K562 (cell line): Measurements from ENCODE around the gene CLPSL2. TPM values are rescaled to one million over a fixed set of nuclear protein-coding genes. Genes with fewer than 3 reads are reported as not detected.

ENCODE experiments used
- ARID3A ChIP-seq: IDR thresholded peaks from 2 replicates; pipeline ENCODE4 v1.6.1; 2012; ENCODE audit warnings: low read depth, low read length, improper control_type of control experiment, borderline replicate concordance
- BRCA1 ChIP-seq, 2 experiments: fragments of 450-650 bp in 1 of 2; sonication (generic) in 1 of 2; formaldehyde crosslinking in 1 of 2; IDR thresholded peaks; 2 replicates each; pipeline versions ENCODE4 v1.5.0 to v1.6.1; 2017 to 2020; ENCODE audit warnings: mild to moderate bottlenecking in 1 of 2, missing genetic modification reagents in 1 of 2
- CC2D1A ChIP-seq: fragments of 450-650 bp; IDR thresholded peaks from 2 replicates; pipeline ENCODE4 v1.6.1; 2017; ENCODE audit warnings: mild to moderate bottlenecking
- CHD2 ChIP-seq: IDR thresholded peaks from 2 replicates; pipeline ENCODE4 v1.6.1; 2011; ENCODE audit warnings: low read depth, low read length
- HDGF ChIP-seq: fragments of 450-650 bp; IDR thresholded peaks from 2 replicates; pipeline ENCODE4 v1.6.1; 2016
- MXI1 ChIP-seq: IDR thresholded peaks from 2 replicates; pipeline ENCODE4 v1.6.1; 2011; ENCODE audit warnings: low read depth, mild to moderate bottlenecking, improper control_type of control experiment, low read length
- PRPF4 ChIP-seq: fragments of 200-400 bp; formaldehyde crosslinking; IDR thresholded peaks from one replicate; pipeline ENCODE4 v1.6.1; 2017; ENCODE audit warnings: low read length, low read depth, mild to moderate bottlenecking; ENCODE audit not compliant: insufficient read depth, poor library complexity, severe bottlenecking
- ZKSCAN3 ChIP-seq: fragments of 250-450 bp; sonication (Bioruptor Pico); IDR thresholded peaks from 2 replicates; pipeline ENCODE4 v1.4.0; 2020
- ZNF354B ChIP-seq: fragments of 250-450 bp; sonication (Bioruptor Pico); IDR thresholded peaks from 2 replicates; pipeline ENCODE4 v1.4.0; 2020
- polyA plus RNA-seq, 8 experiments: library from polyadenylated mRNA; depleted of rRNA in 4 of 8; stranded (reverse) in 5 of 8; unstranded in 3 of 8; fragments of >200 nt; fragmentation: Nextera tagmentation in 2 of 8; fragmentation: Illumina TruSeq in 1 of 8; extraction: Ambion mirVana in 2 of 8; extraction: Trizol in 1 of 8; gene quantifications; 2 replicates each; pipeline versions ENCODE4 v1.2.1 to v1.2.3, GENCODE V29; 2011 to 2014; ENCODE audit warnings: inconsistent platforms in 1 of 8, missing spikeins in 1 of 8
- total RNA-seq, 7 experiments: library from RNA; depleted of rRNA in 6 of 7; stranded (reverse); fragments of >200 nt in 6 of 7; fragmentation: Illumina TruSeq in 2 of 7; extraction: Trizol in 2 of 7; gene quantifications; 2 replicates each; pipeline versions ENCODE4 v1.2.1 to v1.2.3, GENCODE V29; 2011 to 2021; ENCODE audit warnings: low replicate concordance in 1 of 7
- TF ChIP-seq, protein P1 (sequence below), 2 experiments: fragments of 450-650 bp in 1 of 2; sonication (generic) in 1 of 2; formaldehyde crosslinking in 1 of 2; IDR thresholded peaks; 2 replicates each; pipeline versions ENCODE4 v1.7.1 to v1.9.0; 2016 to 2022; ENCODE audit warnings: inconsistent platforms in 1 of 2, mild to moderate bottlenecking in 1 of 2, missing genetic modification reagents in 1 of 2
- TF ChIP-seq, protein P2 (sequence below): sonication (generic); formaldehyde crosslinking; IDR thresholded peaks from 2 replicates; pipeline ENCODE4 v1.8.1; 2023; ENCODE audit warnings: mild to moderate bottlenecking, missing genetic modification reagents
- TF ChIP-seq, protein P3 (sequence below), 2 experiments: fragments of 200-800 bp in 1 of 2; sonication (Bioruptor generic) in 1 of 2; sonication (generic) in 1 of 2; formaldehyde crosslinking in 1 of 2; IDR thresholded peaks in 1 of 2; conservative IDR thresholded peaks in 1 of 2; 2 replicates each; pipeline versions ENCODE4 v1.5.0 to v1.6.1; 2016 to 2020; ENCODE audit warnings: missing compliant biosample characterization in 1 of 2, missing genetic modification characterization in 1 of 2, missing genetic modification reagents in 1 of 2

CLPSL2 gene
- total and polyA plus RNA-seq, 9 of the 15 experiments (the other 6 are each of a cell fraction or from before 2014, with no cell fraction given): not detected

- TF ChIP-seq, protein P1, sequence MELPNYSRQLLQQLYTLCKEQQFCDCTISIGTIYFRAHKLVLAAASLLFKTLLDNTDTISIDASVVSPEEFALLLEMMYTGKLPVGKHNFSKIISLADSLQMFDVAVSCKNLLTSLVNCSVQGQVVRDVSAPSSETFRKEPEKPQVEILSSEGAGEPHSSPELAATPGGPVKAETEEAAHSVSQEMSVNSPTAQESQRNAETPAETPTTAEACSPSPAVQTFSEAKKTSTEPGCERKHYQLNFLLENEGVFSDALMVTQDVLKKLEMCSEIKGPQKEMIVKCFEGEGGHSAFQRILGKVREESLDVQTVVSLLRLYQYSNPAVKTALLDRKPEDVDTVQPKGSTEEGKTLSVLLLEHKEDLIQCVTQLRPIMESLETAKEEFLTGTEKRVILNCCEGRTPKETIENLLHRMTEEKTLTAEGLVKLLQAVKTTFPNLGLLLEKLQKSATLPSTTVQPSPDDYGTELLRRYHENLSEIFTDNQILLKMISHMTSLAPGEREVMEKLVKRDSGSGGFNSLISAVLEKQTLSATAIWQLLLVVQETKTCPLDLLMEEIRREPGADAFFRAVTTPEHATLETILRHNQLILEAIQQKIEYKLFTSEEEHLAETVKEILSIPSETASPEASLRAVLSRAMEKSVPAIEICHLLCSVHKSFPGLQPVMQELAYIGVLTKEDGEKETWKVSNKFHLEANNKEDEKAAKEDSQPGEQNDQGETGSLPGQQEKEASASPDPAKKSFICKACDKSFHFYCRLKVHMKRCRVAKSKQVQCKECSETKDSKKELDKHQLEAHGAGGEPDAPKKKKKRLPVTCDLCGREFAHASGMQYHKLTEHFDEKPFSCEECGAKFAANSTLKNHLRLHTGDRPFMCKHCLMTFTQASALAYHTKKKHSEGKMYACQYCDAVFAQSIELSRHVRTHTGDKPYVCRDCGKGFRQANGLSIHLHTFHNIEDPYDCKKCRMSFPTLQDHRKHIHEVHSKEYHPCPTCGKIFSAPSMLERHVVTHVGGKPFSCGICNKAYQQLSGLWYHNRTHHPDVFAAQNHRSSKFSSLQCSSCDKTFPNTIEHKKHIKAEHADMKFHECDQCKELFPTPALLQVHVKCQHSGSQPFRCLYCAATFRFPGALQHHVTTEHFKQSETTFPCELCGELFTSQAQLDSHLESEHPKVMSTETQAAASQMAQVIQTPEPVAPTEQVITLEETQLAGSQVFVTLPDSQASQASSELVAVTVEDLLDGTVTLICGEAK (IDR thresholded peaks at IDR 0.05): peak; percentile 47; the same call in 1 of the 2 replicates
- TF ChIP-seq, protein P1 (CRISPR knock-in tag; IDR thresholded peaks at IDR 0.05): no peak
- TF ChIP-seq HDGF: no peak; the same call in 1 of the 2 replicates
- no peak for TF ChIP-seq BRCA1 (IDR thresholded peaks at IDR 0.05)
- TF ChIP-seq BRCA1 (CRISPR knock-in tag; IDR thresholded peaks at IDR 0.05): no peak
- TF ChIP-seq PRPF4: no peak
- no peak for TF ChIP-seq ARID3A
- no peak for TF ChIP-seq ZKSCAN3 (CRISPR knock-in tag)
- no peak for TF ChIP-seq ZNF354B
- TF ChIP-seq, protein P2, sequence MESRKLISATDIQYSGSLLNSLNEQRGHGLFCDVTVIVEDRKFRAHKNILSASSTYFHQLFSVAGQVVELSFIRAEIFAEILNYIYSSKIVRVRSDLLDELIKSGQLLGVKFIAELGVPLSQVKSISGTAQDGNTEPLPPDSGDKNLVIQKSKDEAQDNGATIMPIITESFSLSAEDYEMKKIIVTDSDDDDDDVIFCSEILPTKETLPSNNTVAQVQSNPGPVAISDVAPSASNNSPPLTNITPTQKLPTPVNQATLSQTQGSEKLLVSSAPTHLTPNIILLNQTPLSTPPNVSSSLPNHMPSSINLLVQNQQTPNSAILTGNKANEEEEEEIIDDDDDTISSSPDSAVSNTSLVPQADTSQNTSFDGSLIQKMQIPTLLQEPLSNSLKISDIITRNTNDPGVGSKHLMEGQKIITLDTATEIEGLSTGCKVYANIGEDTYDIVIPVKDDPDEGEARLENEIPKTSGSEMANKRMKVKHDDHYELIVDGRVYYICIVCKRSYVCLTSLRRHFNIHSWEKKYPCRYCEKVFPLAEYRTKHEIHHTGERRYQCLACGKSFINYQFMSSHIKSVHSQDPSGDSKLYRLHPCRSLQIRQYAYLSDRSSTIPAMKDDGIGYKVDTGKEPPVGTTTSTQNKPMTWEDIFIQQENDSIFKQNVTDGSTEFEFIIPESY (CRISPR knock-in tag): no peak
- TF ChIP-seq CHD2: no peak
- TF ChIP-seq, protein P3, sequence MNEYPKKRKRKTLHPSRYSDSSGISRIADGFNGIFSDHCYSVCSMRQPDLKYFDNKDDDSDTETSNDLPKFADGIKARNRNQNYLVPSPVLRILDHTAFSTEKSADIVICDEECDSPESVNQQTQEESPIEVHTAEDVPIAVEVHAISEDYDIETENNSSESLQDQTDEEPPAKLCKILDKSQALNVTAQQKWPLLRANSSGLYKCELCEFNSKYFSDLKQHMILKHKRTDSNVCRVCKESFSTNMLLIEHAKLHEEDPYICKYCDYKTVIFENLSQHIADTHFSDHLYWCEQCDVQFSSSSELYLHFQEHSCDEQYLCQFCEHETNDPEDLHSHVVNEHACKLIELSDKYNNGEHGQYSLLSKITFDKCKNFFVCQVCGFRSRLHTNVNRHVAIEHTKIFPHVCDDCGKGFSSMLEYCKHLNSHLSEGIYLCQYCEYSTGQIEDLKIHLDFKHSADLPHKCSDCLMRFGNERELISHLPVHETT (CRISPR knock-in tag; conservative IDR thresholded peaks at IDR 0.05 in 1 of 2, IDR thresholded peaks at IDR 0.05 in 1 of 2): no peak
- no peak for TF ChIP-seq CC2D1A
- TF ChIP-seq MXI1: no peak
Observed at GRCh38 chr6:35727231-35727934, 49.0 kb upstream of the CLPSL2 start (continued).
